ENCODE data around the gene KRT17. TPM values are rescaled to one million over a fixed set of nuclear protein-coding genes. Genes with fewer than 3 reads are reported as not detected.

KRT17 gene
- total RNA-seq, 1 experiment from 2014 or later = 1.5 TPM

DNA sequence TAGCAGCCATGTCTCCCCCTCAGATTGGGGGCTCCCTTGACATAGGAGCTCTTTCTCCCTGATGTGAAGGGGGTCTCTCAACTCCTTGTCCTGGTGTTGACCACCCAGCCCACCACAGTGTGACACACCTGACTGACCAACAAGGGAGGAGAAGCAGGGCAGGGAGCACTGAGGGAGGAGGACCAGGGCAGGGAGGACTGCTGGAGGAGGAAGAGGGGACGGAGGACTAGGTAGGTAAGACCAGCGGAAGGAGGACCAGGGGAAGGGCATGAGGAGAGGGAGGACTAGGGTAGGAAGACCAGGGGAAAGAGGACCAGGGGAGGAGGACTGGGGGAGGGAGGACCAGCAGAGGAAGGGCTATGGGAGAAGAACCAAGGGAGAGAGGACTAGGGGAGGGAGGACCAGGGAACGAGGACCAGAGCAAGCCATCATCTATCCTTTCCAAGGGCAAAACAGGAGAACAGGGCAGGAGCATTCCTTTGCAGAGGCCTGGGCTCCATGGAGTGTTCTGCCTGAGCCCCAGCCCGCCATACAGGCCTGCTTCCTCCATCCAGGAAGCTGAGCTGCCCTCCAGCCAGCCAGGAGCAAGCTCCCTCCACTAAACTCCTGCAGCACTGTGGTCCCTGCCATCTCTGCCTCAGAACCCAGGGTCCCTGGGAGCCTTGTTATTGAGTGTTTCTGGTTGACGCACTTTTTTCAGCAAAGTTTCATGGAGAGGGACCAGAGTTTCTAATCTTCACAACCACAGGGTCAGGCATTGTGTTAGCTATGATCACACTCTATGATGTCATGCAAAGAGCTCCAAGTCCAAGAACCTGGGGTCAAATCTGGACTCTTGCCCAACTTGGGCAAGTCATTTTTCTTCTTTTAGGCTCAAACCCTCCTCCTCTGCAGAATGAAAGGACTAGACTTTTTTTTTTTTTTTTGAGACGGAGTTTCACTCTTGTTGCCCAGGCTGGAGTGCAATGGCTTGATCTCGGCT, 15.4 kb upstream of the KRT17 start:
- no peaks in the 10 kb centered on the region for H3K27me3 ChIP-seq (ENCODE audit: insufficient read depth, low read length)

More for the DNA sequence above, 15.4 kb upstream of the KRT17 start:
- Mint-ChIP-seq H3K4me3 (no peak overlapping the region), H3K4me1 (peaks cover 9 to 15% of the 10 kb centered on the region in 2 experiments), H3K36me3 (ENCODE audit: insufficient read depth in 1 of 3, low read depth in 3 of 3) (no peaks in the 10 kb centered on the region), H3K27me3 (ENCODE audit: low read depth) (no peaks in the 10 kb centered on the region; the same call in 1 of the 2 replicates), H3K27ac (peak overlapping the region in 1 of 3 experiments; percentile 54; a peak in 1 of 7 replicates), H3K9me3 (no peaks in the 10 kb centered on the region)
- Histone ChIP-seq H2BK12ac (ENCODE audit: insufficient read length, low read depth, low read length) (no peak overlapping the region), H3K9ac (ENCODE audit: extremely low read depth, insufficient read length, low read length) (no peak overlapping the region), H2BK15ac (ENCODE audit: low read depth, low read length) (no peak overlapping the region), H3K27ac (ENCODE audit: insufficient read length, low read depth, low read length) (no peak overlapping the region), H3K23ac (ENCODE audit: insufficient read length, low read depth, low read length) (no peak overlapping the region), H3K23me2 (ENCODE audit: insufficient read length, low read depth, low read length, poor library complexity, severe bottlenecking) (no peaks in the 10 kb centered on the region), H4K20me1 (ENCODE audit: control insufficient read depth, insufficient read depth, insufficient read length) (no peaks in the 10 kb centered on the region), H2AFZ (ENCODE audit: low read length) (no peak overlapping the region), H3K79me2 (ENCODE audit: insufficient read depth, low read length) (no peaks in the 10 kb centered on the region), H3K56ac (ENCODE audit: insufficient read length, low read depth, low read length) (no peak overlapping the region), H3K79me1 (ENCODE audit: insufficient read depth, low read depth, low read length, poor library complexity, severe bottlenecking) (no peaks in the 10 kb centered on the region), H3K18ac (ENCODE audit: insufficient read length, low read depth, low read length) (no peak overlapping the region), H3T11ph (ENCODE audit: low read length) (no peak overlapping the region), H3K14ac (ENCODE audit: insufficient read depth, low read length) (no peak overlapping the region), H3K4me1 (ENCODE audit: insufficient read depth, low read length) (no peaks in the 10 kb centered on the region), H4K5ac (ENCODE audit: insufficient read length, low read depth, low read length) (no peak overlapping the region), H2BK120ac (ENCODE audit: low read depth, low read length, poor library complexity, severe bottlenecking) (no peak overlapping the region), H2BK5ac (ENCODE audit: insufficient read length, low read length) (no peak overlapping the region), H2AK5ac (ENCODE audit: insufficient read length, low read length) (no peak overlapping the region), H4K8ac (replicated peaks; ENCODE audit: insufficient read length, low read depth, low read length) (no peak overlapping the region), H3K9me3 (ENCODE audit: control insufficient read depth, low read depth, low read length) (no peaks in the 10 kb centered on the region), H2BK20ac (ENCODE audit: low read depth, low read length, poor library complexity, severe bottlenecking) (no peak overlapping the region), H4K91ac (ENCODE audit: insufficient read length, low read depth, low read length) (no peak overlapping the region), H3K4me2 (ENCODE audit: insufficient read depth, insufficient read length, low read length) (no peak overlapping the region), H3K4ac (ENCODE audit: low read depth, low read length) (no peak overlapping the region)
- no CpG with 5 or more reads among the region's 7 CpGs for WGBS (ENCODE audit: extremely low coverage, insufficient read length, low lambda C conversion rate)
- TF ChIP-seq, protein P1, sequence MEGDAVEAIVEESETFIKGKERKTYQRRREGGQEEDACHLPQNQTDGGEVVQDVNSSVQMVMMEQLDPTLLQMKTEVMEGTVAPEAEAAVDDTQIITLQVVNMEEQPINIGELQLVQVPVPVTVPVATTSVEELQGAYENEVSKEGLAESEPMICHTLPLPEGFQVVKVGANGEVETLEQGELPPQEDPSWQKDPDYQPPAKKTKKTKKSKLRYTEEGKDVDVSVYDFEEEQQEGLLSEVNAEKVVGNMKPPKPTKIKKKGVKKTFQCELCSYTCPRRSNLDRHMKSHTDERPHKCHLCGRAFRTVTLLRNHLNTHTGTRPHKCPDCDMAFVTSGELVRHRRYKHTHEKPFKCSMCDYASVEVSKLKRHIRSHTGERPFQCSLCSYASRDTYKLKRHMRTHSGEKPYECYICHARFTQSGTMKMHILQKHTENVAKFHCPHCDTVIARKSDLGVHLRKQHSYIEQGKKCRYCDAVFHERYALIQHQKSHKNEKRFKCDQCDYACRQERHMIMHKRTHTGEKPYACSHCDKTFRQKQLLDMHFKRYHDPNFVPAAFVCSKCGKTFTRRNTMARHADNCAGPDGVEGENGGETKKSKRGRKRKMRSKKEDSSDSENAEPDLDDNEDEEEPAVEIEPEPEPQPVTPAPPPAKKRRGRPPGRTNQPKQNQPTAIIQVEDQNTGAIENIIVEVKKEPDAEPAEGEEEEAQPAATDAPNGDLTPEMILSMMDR (conservative IDR thresholded peaks at IDR 0.05) = no peak
- no peak for DNase-seq
